Neuronal stem cell (in vitro differentiated cells): ENCODE results near the gene CHI3L1.

ENCODE experiments used
- DNase-seq: peaks from one replicate; pipeline ENCODE4 v3.0.0-alpha.2; 2013; ENCODE audit warnings: low spot score
- H2AFZ ChIP-seq: one replicate; pipeline ENCODE4 v1.6.1; 2013; ENCODE audit warnings: mild to moderate bottlenecking, low read length, inconsistent platforms
- H2AK5ac ChIP-seq: 2 replicates; pipeline ENCODE4 v1.6.1; 2013; ENCODE audit warnings: low read depth, mild to moderate bottlenecking, inconsistent platforms, low read length, moderate library complexity, mixed read lengths
- H2BK120ac ChIP-seq: 2 replicates; pipeline ENCODE4 v1.6.1; 2013; ENCODE audit warnings: low read depth, mild to moderate bottlenecking, inconsistent platforms, low read length, moderate library complexity, mixed read lengths
- H2BK12ac ChIP-seq: one replicate; pipeline ENCODE4 v1.6.1; 2013; ENCODE audit warnings: low read length, inconsistent platforms
- H2BK15ac ChIP-seq: 2 replicates; pipeline ENCODE4 v1.6.1; 2013; ENCODE audit warnings: mild to moderate bottlenecking, low read length, inconsistent platforms, mixed read lengths
- H2BK5ac ChIP-seq: one replicate; pipeline ENCODE4 v1.6.1; 2013; ENCODE audit warnings: inconsistent platforms, mild to moderate bottlenecking, low read length, moderate library complexity
- H3K14ac ChIP-seq: one replicate; pipeline ENCODE4 v1.6.1; 2013; ENCODE audit warnings: low read length, inconsistent platforms
- H3K18ac ChIP-seq: 2 replicates; pipeline ENCODE4 v1.6.1; 2013; ENCODE audit warnings: low read length, inconsistent platforms
- H3K23ac ChIP-seq: 2 replicates; pipeline ENCODE4 v1.6.1; 2013; ENCODE audit warnings: low read depth, mild to moderate bottlenecking, mixed read lengths, low read length, inconsistent platforms; ENCODE audit not compliant: poor library complexity
- H3K27ac ChIP-seq: replicated peaks from 3 replicates; pipeline ENCODE4 v1.5.1; 2013; ENCODE audit warnings: low read length, inconsistent platforms
- H3K27me3 ChIP-seq, 3 experiments: 2 replicates each; pipeline ENCODE4 v1.6.1; 2013; ENCODE audit warnings: low read length in 3 of 3, mild to moderate bottlenecking in 2 of 3, inconsistent platforms in 1 of 3, low read depth in 1 of 3, mixed read lengths in 1 of 3, moderate library complexity in 1 of 3; ENCODE audit not compliant: control insufficient read depth in 3 of 3, insufficient read depth in 3 of 3
- H3K36me3 ChIP-seq, 2 donors: replicated peaks in 1 of 2; 2 replicates each; pipeline ENCODE4 v1.6.1; 2013; ENCODE audit warnings: low read length in 2 of 2; ENCODE audit not compliant: control insufficient read depth in 2 of 2, insufficient read depth in 2 of 2
- H3K4ac ChIP-seq: 2 replicates; pipeline ENCODE4 v1.6.1; 2013; ENCODE audit warnings: inconsistent platforms, mild to moderate bottlenecking, low read length, moderate library complexity
- H3K4me1 ChIP-seq, 2 donors: 1 replicate in 1 of 2; 2 replicates in 1 of 2; pipeline ENCODE4 v1.6.1; 2013; ENCODE audit warnings: low read length in 2 of 2, low read depth in 1 of 2; ENCODE audit not compliant: control insufficient read depth in 2 of 2, insufficient read depth in 1 of 2
- H3K4me2 ChIP-seq: one replicate; pipeline ENCODE4 v1.6.1; 2013; ENCODE audit warnings: mild to moderate bottlenecking, low read length, inconsistent platforms; ENCODE audit not compliant: insufficient read depth, poor library complexity, severe bottlenecking
- H3K4me3 ChIP-seq, 2 donors: 2 replicates each; pipeline ENCODE4 v1.5.1; 2013; ENCODE audit warnings: low read length in 2 of 2, mild to moderate bottlenecking in 2 of 2, inconsistent platforms in 1 of 2, moderate library complexity in 1 of 2
- H3K79me1 ChIP-seq: one replicate; pipeline ENCODE4 v1.6.1; 2013; ENCODE audit warnings: low read depth, mild to moderate bottlenecking, inconsistent platforms, low read length, moderate library complexity
- H3K9ac ChIP-seq: one replicate; pipeline ENCODE4 v1.6.1; 2013; ENCODE audit warnings: mild to moderate bottlenecking, low read depth, low read length, inconsistent platforms; ENCODE audit not compliant: poor library complexity
- H3K9me3 ChIP-seq, 2 donors: replicated peaks in 1 of 2; 2 replicates each; pipeline versions ENCODE3 to v1.6.1; 2013; ENCODE audit warnings: low read length in 2 of 2, mild to moderate bottlenecking in 2 of 2, inconsistent platforms in 1 of 2, low read depth in 1 of 2, mixed read lengths in 1 of 2, moderate library complexity in 1 of 2; ENCODE audit not compliant: control insufficient read depth in 2 of 2, insufficient read depth in 1 of 2
- H4K8ac ChIP-seq: one replicate; pipeline ENCODE4 v1.6.1; 2013; ENCODE audit warnings: low read depth, mild to moderate bottlenecking, inconsistent platforms, low read length, moderate library complexity
- H4K91ac ChIP-seq: one replicate; pipeline ENCODE4 v1.6.1; 2013; ENCODE audit warnings: low read length, low read depth, mild to moderate bottlenecking, inconsistent platforms; ENCODE audit not compliant: poor library complexity
- WGBS, 2 donors: extraction: QIAGEN DNeasy Blood & Tissue Kit; methylation state at CpG; one replicate each; pipeline ENCODE4 v1.1.7; 2013; ENCODE audit warnings: missing lambda C conversion rate in 2 of 2, mixed read lengths in 1 of 2; ENCODE audit not compliant: insufficient read length in 2 of 2, insufficient replicate concordance in 1 of 2; ENCODE audit errors: extremely low coverage in 2 of 2; 5-methylcytosine and 5-hydroxymethylcytosine counted together

Gene CHI3L1

DNA sequence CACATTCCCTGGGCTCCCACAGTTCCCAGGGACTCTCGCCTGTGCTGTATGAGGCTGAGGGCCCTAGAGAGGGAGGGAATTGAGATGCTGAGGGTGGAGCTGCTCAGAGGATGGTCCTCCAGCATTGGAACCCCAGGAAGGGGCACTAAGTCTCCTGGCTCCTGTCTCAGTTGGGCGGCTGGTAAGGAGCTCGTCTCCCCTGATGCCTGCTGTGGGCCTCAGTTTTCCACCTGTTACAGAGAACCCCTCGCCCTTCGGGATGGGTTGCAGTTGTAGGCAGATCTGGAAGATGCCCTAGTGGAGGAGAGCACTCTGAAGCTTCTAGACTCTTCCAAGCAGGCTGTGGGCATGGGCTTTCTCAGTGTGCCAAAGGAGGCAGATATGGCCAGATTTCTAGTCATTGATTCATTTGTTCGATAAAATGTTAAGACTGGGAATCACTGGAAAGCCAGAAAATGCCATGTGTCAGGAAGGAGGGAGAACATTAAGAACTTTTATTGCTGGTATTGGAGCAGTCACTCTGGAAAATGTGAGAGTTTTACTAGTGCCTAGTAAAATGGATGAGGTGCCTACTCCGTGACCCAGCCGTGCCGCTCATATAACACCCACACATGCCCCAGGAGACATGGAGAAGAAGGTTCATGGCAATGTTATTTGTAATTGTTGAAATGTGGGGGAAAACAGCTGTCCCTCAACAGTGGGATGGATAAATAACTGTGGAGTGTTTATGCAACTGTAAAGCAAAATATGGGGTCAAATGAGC is 10.1 kb downstream of the CHI3L1 start:
- Histone ChIP-seq H2BK5ac (peak overlapping the region; percentile 4), H2BK12ac (no peak overlapping the region), H3K79me1 (no peaks in the 10 kb centered on the region), H3K36me3 (no peaks in the 10 kb centered on the region), H3K4ac (no peak overlapping the region), H3K14ac (no peak overlapping the region), H4K8ac (no peak overlapping the region), H4K91ac (no peak overlapping the region), H3K9me3 (no peaks in the 10 kb centered on the region), H2AK5ac (peak overlapping the region; percentile 78), H3K9ac (peak overlapping the region; percentile 9), H2AFZ (no peak overlapping the region), H3K4me1 (peaks cover 17 to 31% of the 10 kb centered on the region in 2 donors), H3K18ac (peak overlapping the region; percentile 40), H3K23ac (no peak overlapping the region), H2BK15ac (peak overlapping the region; percentile 59), H3K4me3 (no peak overlapping the region), H2BK120ac (peak overlapping the region; percentile 45), H3K27ac (no peak overlapping the region), H3K27me3 (peaks cover 0 to 9% (median 0%) of the 10 kb centered on the region in 3 experiments), H3K4me2 (no peak overlapping the region)
- no CpG with 5 or more reads among the region's 9 CpGs for WGBS, 2 donors
- DNase-seq: no peak

DNA sequence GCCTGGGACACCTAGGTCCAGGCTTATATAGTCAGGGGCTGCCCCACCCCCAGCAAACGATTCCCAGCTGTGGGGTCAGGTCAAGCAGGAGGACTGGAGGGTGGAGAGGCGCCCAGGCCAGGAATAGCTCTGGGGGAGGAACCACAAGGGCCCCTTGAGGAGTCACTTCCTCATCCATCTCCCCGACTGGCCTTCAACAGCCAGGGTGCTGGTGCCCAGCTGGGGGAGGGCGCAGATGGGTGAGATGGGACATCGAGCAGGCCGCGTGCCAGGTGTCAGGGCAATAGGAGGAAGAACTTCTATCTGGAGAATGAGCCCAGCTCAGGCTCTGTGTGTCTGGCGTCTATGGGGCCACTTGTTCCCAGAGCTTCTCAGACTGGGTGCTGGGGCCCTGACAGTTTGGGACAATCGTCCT is 10.7 kb downstream of the CHI3L1 start:
- H3K23ac ChIP-seq: no peak overlapping the region
- H3K4me3 ChIP-seq: no peak overlapping the region
- H3K79me1 ChIP-seq: no peaks in the 10 kb centered on the region
- H3K9ac ChIP-seq: no peak overlapping the region
- H3K4me1 ChIP-seq: peaks cover 17 to 31% of the 10 kb centered on the region in 2 donors
- no peaks in the 10 kb centered on the region for H3K9me3 ChIP-seq
- no peak overlapping the region for H3K27ac ChIP-seq
- peak overlapping the region; percentile 4 for H2BK5ac ChIP-seq
- no peak overlapping the region for H4K91ac ChIP-seq
- peak overlapping the region; percentile 45 for H2BK120ac ChIP-seq
- H2BK15ac ChIP-seq: peak overlapping the region; percentile 59
- no peak overlapping the region for H3K4ac ChIP-seq
- H3K14ac ChIP-seq: no peak overlapping the region
- peak overlapping the region; percentile 40 for H3K18ac ChIP-seq
- H2AFZ ChIP-seq: no peak overlapping the region
- DNase-seq: no peak
- H2AK5ac ChIP-seq: peak overlapping the region; percentile 78
- no peaks in the 10 kb centered on the region for H3K36me3 ChIP-seq
- H2BK12ac ChIP-seq: no peak overlapping the region
- H3K27me3 ChIP-seq: peaks cover 0 to 9% (median 0%) of the 10 kb centered on the region in 3 experiments
- H3K4me2 ChIP-seq: no peak overlapping the region
- H4K8ac ChIP-seq: no peak overlapping the region
- WGBS, 2 donors: no CpG with 5 or more reads among the region's 9 CpGs

DNA sequence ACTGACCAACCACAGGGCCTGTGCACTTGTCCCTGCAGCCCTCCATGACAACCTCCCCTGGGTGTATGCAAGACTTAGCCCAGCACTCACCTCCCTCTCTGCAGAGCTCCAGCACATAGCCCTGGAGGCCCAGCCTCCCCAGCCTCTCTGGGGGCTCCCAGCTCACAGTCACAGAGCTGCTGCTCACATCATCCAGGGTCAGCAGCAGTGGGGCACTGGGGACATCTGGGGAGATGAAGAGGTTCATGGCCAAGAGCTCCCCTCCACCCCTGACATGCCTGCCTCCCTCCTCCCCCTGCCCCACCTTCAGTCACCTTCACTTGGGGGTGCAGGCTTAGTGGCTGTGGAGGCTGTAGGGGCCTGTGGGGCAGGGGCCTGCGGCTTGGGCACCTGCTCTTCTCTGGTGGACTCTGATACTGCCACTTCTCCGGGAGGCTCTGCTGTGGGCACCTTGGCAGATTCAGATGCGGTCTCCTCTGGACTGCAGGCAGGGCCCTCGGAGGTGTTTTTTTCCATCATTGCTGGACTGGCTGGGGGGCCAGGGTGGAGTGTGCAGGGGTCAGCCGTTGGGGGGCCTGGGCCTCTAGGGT is 11.2 kb downstream of the CHI3L1 start, which contains the start of gene MYBPH:
MYBPH (minus strand) TSS at position 590 of the 590 bp plus-strand sequence; CDS start at position 519, 71 bp downstream.
- peak within 1 kb of the TSS; percentile 59 for H2BK15ac ChIP-seq
- H3K23ac ChIP-seq: no peak within 1 kb of the TSS
- peak within 1 kb of the TSS; percentile 45 for H2BK120ac ChIP-seq
- H3K14ac ChIP-seq: no peak within 1 kb of the TSS
- H3K4me2 ChIP-seq: no peak within 1 kb of the TSS
- DNase-seq: no peak
- H3K18ac ChIP-seq: peak within 1 kb of the TSS; percentile 40
- H3K9ac ChIP-seq: peak within 1 kb of the TSS; percentile 9
- H3K4me3 ChIP-seq: no peak within 1 kb of the TSS
- no peak within 1 kb of the TSS for H2BK12ac ChIP-seq
- no CpG with 5 or more reads among the region's 5 CpGs for WGBS, 2 donors
- H4K8ac ChIP-seq: no peak within 1 kb of the TSS
- H3K27me3 ChIP-seq: peaks cover 0 to 9% (median 0%) of the 10 kb centered on the region in 3 experiments
- no peaks in the 10 kb centered on the region for H3K36me3 ChIP-seq
- H3K27ac ChIP-seq: no peak within 1 kb of the TSS
- no peaks in the 10 kb centered on the region for H3K79me1 ChIP-seq
- peak within 1 kb of the TSS; percentile 78 for H2AK5ac ChIP-seq
- peak within 1 kb of the TSS; percentile 4 for H2BK5ac ChIP-seq
- H2AFZ ChIP-seq: no peak within 1 kb of the TSS
- no peaks in the 10 kb centered on the region for H3K9me3 ChIP-seq
- H3K4me1 ChIP-seq: peaks cover 17 to 31% of the 10 kb centered on the region in 2 donors
- no peak within 1 kb of the TSS for H3K4ac ChIP-seq
- no peak within 1 kb of the TSS for H4K91ac ChIP-seq

DNA sequence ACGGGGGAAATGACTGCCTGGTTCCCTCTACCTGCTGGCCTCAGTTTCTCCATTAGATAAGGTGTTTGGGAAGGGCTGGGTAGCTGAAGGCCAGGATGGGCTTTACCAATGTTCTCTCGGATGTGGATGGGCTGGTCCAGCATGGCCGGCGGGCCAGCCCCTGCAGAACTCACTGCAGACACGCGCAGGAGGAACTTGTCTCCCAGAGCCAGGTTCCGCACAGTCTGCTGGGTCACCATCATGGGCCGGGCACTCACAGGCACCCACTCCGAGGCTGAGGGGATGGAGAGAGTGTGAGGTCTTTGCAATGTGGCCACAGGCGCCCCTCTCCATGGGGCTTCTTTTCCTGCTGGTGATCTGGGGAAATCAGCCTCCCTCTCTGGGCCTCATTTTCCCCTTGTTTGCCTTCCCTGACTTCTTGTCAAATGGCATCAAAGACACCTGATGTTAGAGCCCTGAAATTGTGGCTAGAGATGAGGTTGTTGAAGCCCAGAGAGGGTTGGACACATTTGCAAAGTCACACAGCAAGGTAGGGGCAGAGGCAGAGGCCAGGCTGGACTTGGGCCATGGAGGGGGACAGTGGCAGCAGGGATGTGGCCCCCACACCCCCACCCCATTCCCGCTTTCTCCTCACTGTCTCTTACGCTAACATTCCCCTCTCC is 12.0 kb downstream of the CHI3L1 start:
- Histone ChIP-seq H3K4me2 (no peak overlapping the region), H2BK120ac (no peak overlapping the region), H3K27me3 (peaks cover 0 to 9% (median 0%) of the 10 kb centered on the region in 3 experiments), H3K36me3 (no peaks in the 10 kb centered on the region), H2BK15ac (no peak overlapping the region), H3K4ac (no peak overlapping the region), H4K91ac (no peak overlapping the region), H3K4me3 (no peak overlapping the region), H3K14ac (no peak overlapping the region), H3K18ac (peak overlapping the region; percentile 63), H3K9ac (peak overlapping the region; percentile 18), H3K79me1 (no peaks in the 10 kb centered on the region), H2BK12ac (no peak overlapping the region), H2AK5ac (peak overlapping the region; percentile 60), H2BK5ac (no peak overlapping the region), H2AFZ (no peak overlapping the region), H3K23ac (no peak overlapping the region), H3K27ac (no peak overlapping the region), H4K8ac (no peak overlapping the region), H3K4me1 (peaks cover 17 to 25% of the 10 kb centered on the region in 2 donors), H3K9me3 (no peaks in the 10 kb centered on the region)
- WGBS, 2 donors: no CpG with 5 or more reads among the region's 12 CpGs
- no peak for DNase-seq
